HG03108 (cell line): Measurements from ENCODE around the gene TBC1D30.
"Not testable (repeated sequence)": the region's sequence is repeated elsewhere in the genome, so short reads cannot be mapped to it uniquely, and the experiment has no call there.

Experiments
- ATAC-seq: cut with Tn5 transposase; IDR thresholded peaks from one replicate; pipeline ENCODE4 v1.9.1; 2021; ENCODE audit warnings: moderate library complexity; ENCODE audit not compliant: unreplicated experiment

Gene TBC1D30

GRCh38 chr12:64848409-64848808, 24.0 kb downstream of the TBC1D30 start:
- not testable (repeated sequence) for ATAC-seq

GRCh38 chr12:64858882-64859605, 34.6 kb downstream of the TBC1D30 start:
- ATAC-seq = no peak

DNA sequence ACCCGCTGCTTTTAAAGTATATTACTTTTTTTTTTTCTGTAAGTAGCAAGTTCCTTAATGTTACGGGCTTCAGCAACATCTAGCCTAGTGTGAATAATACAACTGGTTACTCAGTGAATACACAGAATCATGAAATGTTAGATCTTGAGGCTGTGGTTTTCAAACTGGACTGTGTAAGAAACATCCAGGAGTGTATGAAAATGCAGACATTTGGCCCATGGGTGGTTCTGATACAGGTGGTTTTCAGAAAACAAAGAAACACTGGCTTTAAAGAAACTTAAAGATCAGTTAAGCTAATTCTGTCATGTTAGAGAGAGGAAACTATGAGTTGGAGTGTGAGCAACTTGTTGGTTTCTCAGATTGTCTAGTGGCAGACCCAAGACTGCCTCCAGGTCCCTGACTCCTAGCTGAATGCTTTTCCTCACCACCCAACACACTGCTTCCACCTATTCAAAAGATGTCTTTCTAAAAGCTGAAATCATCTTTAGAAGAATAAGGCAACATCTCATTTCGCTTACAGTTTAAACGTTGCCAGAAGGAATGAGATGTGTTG, 36.1 kb downstream of the TBC1D30 start:
- no peak for ATAC-seq

GRCh38 chr12:64864319-64864718, 39.9 kb downstream of the TBC1D30 start:
- ATAC-seq = no peak

DNA sequence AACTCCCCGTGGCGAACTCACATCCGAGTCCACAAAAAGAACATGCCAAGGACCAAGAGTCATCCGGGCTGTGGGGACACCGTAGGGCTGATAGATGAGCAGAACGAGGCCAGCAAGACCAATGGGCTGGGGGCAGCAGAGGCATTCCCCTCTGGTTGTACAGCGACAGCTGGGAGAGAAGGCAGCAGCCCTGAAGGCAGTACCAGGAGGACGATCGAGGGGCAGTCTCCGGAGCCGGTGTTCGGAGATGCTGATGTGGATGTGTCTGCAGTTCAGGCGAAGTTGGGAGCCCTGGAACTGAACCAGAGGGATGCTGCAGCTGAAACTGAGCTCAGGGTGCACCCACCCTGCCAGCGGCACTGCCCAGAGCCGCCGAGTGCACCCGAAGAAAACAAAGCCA, 50.7 kb downstream of the TBC1D30 start:
- no peak for ATAC-seq

DNA sequence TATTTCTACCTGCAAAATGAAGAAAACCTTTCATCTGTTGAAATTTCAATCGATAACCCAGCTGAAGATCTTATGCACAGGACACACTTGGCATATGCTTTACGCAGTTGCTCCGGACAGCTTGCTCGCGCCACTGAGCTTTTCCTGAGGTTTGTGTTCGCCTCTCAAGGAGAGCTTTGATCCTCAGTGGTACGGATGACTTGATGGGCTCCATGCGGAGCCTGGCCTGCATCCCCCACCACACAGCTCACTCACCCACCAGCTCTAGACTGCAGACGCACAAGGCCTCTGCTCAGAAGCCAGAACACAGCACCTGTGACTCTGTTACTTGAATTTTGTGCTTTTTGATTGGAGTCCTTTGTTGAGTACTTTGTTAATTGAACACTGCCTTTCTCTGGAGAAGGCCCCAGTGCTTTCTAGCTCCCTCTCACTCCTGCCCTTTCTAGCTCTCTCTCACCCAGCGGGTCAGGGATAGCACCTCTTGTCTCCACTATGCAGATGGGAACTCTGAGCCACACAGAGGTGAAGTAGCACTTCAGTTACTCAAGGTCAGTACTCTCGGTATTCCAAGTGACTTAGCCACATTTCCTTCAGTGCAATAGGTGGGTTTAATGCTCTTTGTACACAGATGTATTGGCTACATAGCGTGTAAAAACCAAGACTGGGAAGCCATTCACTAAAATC, 52.1 kb downstream of the TBC1D30 start:
- ATAC-seq = no peak

DNA sequence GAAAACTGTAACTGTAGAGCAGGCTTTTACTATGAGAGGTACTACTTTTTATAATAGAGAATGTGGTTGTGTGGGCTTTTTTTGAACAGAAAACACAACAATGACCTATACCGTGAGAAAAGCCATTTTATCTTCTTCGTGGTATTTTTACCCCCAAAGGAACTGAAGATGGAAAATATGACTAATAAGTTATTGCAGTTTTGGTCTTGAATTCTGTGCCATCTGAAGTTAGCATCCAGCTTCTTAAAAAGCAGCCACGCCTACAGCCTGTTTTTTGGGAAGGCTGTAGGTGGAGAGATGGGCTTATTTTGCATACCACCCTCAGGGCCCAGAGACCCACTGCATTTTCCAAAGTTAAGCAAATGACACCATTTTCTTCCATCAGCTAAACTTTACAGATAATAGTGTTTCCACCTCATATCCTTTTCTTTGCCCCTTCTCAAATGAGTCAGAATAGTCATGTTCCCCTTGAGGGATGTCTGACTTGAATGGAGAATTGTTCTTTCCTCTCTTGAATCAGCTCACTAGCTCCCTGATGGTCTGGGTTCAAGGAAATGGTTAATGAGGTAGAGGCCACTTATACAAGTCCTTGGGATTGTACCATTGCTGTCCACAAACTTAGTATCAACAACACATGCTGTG, 53.0 kb downstream of the TBC1D30 start:
- peak; percentile 78 for ATAC-seq

DNA sequence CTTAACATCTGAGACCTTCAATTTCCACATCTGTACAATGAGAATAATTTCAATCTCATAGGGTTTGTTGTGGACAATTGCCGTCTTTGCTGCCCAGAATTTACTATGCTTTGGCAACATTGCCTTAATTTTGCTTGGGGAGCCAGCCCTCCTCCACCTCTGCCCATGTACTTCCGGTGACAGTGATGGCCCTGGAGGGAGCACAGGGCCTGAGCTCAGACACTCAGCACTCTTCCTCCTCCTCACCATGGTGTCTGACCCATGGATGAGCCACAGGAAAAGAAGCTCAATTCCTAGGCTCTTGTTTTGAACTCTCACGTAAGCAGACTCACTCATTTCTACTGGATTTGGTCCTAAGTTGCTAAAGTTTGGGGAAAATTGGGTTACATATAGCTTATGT, 58.2 kb downstream of the TBC1D30 start:
- no peak for ATAC-seq

DNA sequence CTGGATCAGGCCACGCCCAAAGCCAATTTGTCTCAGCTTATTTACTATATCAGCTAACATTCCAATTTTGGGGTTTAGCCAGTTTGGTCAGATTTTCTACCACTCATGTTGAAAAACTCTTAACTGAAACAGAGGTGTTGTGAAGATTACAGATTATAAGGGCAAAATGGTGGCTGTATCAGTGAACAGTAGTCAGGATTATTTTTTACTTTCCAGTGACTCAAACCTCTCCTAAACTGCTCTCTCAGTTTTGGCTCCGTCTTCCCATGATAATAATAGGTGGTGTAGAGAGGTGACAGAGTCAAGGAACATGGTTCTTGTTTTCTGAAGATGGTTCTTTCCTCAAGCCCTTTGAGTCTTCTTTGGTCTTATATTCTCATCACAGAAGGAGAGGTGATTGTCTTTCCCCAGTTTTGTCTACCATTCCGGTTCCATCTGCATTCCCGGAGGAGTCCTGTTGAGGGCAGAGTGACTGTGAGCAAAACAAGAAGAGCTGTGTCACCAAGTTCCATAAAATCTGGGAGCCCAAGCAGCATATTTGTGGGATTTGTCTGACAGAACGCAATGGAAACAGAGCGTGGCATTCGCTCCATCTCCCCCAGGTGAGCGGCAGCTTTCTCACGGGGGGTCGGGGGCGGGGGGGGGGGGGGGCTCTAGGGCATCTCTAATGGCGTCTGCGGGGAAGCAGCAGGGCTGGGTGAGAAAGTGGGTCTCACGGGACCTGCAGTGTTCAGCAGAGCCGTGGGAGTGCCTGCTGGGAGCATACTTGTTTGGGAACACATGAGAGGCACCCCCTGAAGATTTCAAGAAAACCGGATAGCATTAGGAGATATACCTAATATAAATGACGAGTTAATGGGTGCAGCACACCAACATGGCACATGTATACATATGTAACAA, 59.1 kb downstream of the TBC1D30 start:
- no peak for ATAC-seq

DNA sequence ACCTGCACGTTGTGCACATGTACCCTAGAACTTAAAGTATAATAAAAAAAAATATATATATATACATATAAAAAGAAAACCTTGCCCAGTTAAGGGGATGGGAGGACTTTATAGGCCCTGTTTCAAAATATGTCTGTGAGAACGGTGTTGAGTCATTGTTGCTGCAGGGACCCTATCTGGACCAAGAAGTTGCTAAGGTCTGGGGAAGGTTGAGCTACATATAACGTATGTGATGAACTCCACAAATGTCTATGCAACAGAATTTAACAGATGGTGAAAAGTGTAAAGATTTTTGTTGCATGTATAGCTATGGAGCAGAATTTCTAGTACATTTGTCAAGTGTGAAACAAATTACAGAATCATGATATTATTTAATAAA, 59.7 kb downstream of the TBC1D30 start:
- no peak for ATAC-seq

DNA sequence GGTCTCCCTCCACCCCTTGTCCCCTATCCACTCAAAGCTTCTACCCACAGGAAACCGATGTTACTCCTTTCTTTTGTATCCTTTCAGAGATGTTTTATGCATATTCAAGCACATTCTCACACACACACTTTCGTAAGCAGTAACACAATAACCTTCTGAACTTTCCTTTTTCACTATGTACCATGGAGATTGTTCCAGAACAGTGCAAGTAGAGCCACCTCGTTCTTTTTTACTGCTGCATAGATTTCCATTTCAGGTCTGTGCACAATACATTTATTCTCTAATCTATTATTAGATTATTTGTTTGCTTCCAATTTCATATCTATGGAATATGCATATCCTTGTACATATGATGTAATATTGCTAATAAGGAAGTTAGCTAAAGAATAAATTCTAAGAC, 60.3 kb downstream of the TBC1D30 start:
- ATAC-seq = no peak

- no peak for ATAC-seq
Observed at GRCh38 chr12:64889434-64890216, 65.2 kb downstream of the TBC1D30 start.

- peak; percentile 56 for ATAC-seq
Observed at GRCh38 chr12:64890873-64891468, 66.5 kb downstream of the TBC1D30 start.

DNA sequence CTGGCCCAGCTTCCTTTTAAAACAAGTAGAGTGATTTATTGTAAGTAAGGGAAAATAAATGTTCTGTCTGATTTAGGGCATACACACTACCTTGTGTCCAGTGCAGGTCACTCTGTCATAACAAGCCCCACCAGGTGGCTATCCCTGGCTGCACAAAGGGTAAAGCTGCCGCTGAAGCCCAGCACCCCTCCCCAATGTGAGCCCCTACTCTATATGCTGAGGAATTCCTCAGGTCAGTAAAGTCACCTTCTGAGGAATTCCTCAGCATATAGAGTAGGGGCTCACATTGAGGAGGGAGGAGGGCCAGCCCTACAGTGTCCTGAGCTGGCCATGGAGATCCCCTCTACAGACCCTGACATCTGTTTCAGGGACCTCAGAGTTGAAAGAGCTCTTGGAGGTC, 67.2 kb downstream of the TBC1D30 start:
- no peak for ATAC-seq

- no peak for ATAC-seq
Observed at GRCh38 chr12:64892561-64892960, 68.1 kb downstream of the TBC1D30 start.

GRCh38 chr12:64893961-64894360, 69.5 kb downstream of the TBC1D30 start:
- ATAC-seq = no peak

GRCh38 chr12:64894827-64895475, 70.5 kb downstream of the TBC1D30 start:
- ATAC-seq = no peak

DNA sequence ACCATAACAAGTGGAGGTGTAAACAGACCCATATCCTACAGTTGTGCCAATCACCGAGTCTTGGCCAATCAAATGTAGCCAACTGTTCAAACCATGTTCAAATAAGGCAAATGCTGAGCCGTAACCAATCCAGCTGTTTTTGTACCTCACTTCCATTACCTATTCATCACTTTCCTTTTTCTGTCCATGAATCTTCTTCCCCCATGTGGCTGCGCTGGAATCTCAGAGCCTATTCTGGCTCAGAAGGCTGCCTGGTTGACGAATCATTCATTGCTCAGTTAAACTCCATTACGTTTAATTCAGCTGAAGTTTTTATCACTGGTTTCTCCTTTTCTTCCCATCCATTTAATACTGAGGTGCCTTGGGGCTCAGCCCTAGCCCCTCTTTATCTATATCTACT, 71.1 kb downstream of the TBC1D30 start:
- ATAC-seq = no peak

DNA sequence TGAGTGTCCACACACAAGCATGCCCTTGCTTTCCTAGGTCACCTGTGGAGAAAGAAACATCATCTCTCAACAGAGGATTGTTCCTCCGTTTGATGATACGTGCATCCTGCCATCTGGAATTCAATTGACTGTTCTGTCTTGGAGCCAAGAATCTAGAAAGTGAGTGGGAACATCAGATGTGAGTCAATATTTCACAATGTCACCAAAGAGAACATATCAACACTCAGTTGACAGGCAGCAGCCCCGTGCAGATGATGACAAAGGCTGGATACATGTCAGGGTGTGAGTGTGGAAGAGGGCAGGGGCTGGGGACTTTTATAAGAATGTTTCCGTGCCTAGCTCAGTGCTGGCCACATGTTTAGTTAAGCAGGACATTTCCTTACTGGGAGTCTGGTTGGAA, 76.1 kb downstream of the TBC1D30 start:
- ATAC-seq = no peak
